Right lung (tissue), 5 donors: ENCODE results near the gene CAPN14. TPM values are rescaled to one million over a fixed set of nuclear protein-coding genes. Genes with fewer than 3 reads are reported as not detected.
A peak's percentile ranks its signal among the peaks of the same experiment; 100 is the strongest.

Experiments used
- DNase-seq, 2 donors: peaks; one replicate each; pipeline ENCODE4 v3.0.0-alpha.2; 2013
- polyA plus RNA-seq, 5 donors: library from polyadenylated mRNA; unstranded; fragments of 120-200 nt; gene quantifications; one replicate each; pipeline versions ENCODE4 v1.2.1 to v1.2.3, GENCODE V29; 2013; ENCODE audit warnings: inconsistent platforms in 1 of 5, low replicate concordance in 1 of 5; ENCODE audit not compliant: insufficient read length in 5 of 5, insufficient read depth in 1 of 5

Gene CAPN14
- polyA plus RNA-seq, 5 donors: 0.19 to 0.27 (median 0.26) TPM

- no peak for DNase-seq
These were observed 9.0 kb upstream of the CAPN14 start for GRCh38 chr2:31226266-31226665.

- DNase-seq: no peak
These were observed 6.4 kb upstream of the CAPN14 start for GRCh38 chr2:31223749-31224148.

- DNase-seq: no peak
These were observed 5.7 kb upstream of the CAPN14 start for GRCh38 chr2:31223026-31223425.

- no peak for DNase-seq
These were observed 4.8 kb upstream of the CAPN14 start for GRCh38 chr2:31222071-31222470.

DNA sequence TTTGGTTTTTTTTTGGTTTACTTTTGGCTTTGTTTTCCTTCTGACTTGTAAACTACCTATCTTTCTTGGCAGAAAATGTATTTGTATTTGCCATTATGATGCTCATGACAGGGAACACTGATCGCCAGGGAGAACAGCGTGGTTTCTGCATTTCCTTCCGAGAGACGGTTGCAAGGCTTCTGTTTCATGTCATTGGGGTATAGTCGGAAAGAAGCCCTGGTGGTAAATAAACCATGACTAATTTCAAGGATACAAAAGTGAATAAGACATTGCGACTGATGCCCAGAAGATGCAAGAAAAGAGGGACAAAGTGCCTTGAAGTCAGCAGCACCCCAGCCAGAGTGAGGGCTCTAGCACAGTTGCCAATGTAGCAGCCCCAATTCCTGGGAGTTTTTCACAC is 4.2 kb upstream of the CAPN14 start:
- no peak for DNase-seq

DNA sequence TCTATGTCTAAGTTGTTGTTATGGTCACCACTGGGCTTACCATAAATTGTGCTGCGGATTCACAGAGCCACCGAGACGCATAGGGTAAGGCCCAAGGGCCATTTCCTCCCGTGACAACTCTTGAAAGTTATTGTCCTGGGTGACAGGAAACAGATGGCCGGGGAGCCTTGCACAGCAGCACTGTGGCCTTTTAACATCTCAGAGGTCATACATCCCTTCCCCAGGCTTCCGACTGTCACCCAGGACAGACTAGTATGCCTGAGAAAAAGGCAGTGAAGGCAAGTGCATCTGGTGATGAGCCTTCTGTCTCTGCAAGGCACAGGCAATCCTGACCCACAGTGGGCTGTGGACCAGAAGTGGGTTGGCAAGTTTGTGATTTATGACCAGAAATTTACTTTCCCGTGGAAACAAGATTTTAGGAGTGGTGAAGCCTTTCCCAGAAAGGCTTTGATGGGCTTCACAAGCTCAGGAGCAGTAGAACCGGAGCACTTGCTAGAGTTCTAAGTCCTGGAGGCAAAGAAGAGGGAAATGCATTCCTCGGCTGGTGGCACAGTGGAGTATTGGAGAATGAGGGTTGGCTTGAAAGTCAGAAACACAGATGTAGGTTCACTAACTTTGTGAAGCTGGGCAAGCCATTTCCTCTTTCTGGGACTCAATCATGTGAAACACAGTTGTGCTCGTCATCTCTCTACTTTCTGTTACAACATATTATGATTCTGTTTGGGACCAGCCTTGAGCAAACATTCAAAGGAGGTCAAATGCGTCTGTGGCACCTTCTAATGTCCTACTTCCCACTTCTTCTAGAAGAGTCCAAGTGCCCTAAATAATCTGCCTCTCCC is 2.0 kb upstream of the CAPN14 start:
- no peak for DNase-seq

GRCh38 chr2:31216734-31217133 is 581 bp downstream of the CAPN14 start:
- no peak for DNase-seq

DNA sequence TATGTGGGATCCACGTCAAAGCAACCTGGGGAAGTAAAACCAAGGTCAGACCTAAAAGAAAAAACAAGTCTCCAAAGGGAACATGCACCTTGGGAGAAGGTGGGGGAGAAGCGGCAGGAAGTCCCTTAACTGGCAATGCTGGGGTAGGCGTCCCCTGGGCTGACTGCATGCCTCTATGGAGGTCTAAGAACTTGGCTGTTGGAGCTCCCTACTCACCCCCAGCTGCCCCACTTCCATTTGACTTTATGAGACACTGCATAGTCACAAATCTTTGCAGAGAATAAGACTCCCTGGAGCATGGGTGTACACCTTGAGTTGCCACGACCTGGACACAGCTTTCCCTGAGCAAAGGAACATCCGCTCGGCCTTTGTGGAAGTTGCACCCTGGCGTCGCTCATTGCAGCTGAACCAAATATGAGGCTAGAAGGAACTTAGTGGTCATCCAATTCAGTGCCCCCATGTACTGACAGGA is 2.8 kb downstream of the CAPN14 start:
- DNase-seq: no peak

- DNase-seq: no peak
These were observed 3.5 kb downstream of the CAPN14 start for GRCh38 chr2:31213601-31214443.

- no peak for DNase-seq
These were observed 4.4 kb downstream of the CAPN14 start for GRCh38 chr2:31212659-31213600.

DNA sequence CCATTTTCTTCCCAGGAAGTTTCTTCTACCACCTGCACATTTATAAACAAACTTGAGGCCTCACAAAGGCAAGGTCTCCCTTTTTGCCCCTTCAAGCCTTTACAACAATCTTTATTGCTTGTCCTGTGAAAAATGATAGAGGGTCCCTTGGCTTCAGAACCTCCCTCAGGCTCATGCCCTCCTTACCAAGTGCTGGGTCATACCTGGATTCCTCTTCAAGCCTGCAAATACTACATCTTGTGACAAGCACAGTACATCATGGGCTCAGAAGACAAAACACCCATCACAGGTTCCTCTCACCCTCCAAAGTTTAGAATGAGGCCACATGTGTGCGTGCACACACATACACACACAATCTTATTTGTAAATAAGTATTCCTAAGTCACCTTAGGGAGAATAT is 9.1 kb downstream of the CAPN14 start:
- DNase-seq: no peak

DNA sequence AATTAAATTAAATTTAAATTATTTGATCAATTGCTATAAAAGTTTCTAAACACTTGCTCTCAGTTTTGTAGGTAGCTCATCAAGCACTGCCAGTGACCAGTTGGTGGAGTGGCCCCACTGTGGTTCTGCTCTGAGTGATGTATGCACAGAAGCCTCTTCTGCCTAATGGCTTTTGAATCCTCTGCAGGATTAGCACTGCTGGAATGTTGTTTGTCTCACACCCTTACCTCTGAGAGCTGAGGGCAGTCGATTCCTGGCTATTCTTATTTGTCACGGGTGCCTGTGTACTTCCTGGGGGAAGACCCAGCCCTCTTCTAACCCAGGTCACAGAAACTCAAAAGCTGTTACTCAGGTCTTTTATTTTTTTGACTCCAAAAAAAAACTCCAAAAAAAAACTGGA is 9.5 kb downstream of the CAPN14 start:
- no peak for DNase-seq

DNA sequence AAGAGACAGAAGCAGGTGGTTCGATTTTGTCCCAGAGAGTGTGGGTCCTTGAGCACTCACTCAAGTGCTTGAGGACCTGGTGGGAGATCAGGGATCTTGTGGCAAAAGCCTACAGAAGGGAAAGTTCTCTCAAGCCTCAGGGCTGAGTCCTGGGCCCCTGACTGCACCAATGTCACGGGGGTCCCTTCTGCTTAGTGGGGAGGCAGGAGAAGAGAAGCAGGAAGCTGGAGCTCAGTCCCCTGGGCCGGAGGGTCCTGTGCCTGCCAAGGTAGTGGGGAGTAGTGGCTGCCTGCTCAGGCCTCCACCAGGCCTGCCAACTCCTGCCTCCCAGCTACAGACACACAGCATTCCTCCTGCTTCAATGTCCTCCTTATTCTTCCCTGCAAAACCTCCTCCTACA is 11.7 kb downstream of the CAPN14 start:
- no peak for DNase-seq

DNA sequence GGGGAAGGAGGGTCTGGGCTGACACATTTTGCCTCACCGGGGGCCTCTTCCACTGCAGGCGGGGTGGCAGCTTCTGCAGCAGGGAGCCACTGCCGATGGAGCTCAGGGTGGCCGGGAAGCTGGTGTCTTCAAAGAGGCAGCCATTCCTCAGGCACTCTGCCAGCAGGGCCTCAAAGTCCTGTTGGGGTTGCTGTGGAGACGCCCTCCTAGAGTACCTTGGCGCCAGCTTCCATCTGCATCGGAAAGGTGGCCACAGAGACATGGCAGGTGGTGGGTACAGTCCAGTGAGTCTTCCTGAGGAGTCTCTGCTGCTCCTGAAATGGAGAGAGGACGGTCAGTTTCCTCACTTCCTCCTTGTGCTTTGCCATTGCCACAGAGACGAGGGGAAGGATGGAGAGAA is 12.1 kb downstream of the CAPN14 start:
- DNase-seq: no peak

DNA sequence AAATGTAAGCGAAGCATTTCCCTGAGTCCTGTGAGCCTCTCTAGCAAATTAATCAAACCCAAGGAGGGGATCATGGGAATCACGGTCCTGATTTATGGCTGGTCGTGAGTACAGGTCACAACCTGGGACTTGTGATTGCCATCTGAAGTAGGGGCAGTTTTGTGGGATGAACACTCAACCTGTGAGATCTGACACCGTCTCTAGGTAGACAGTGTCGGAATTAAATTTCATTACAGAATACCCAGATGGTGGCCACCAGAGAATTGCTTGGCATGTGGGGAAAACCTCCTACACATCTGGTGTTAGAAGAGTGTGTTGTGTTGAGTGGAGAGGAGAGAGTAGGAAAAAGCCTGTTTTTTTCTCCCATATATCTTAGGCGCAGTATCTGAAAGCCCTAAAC is 12.5 kb downstream of the CAPN14 start:
- no peak for DNase-seq

DNA sequence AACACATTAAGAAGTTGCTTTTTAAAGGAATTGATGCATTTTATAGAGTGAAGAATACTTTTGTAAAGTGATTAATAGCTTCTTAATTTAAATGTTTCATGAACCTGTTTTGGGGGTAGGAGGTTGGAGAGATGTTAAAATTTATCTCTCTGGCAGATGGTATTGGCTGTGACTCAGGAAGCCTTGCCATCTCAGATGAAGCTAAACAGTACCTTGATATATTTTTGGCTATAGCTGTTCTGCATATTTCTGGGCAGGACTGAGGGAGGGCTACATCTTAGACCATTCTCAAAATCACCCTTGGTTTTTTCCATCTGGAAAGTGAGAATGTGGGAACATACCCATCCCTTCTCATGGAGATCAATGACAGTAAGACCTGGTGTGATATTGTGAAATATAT is 13.4 kb downstream of the CAPN14 start:
- DNase-seq: no peak

GRCh38 chr2:31202833-31203232 is 14.5 kb downstream of the CAPN14 start:
- no peak for DNase-seq

GRCh38 chr2:31202041-31202440 is 15.3 kb downstream of the CAPN14 start:
- DNase-seq: peak in 1 of 2 donors; percentile 18

- no peak for DNase-seq
These were observed 16.3 kb downstream of the CAPN14 start for GRCh38 chr2:31200972-31201371.

DNA sequence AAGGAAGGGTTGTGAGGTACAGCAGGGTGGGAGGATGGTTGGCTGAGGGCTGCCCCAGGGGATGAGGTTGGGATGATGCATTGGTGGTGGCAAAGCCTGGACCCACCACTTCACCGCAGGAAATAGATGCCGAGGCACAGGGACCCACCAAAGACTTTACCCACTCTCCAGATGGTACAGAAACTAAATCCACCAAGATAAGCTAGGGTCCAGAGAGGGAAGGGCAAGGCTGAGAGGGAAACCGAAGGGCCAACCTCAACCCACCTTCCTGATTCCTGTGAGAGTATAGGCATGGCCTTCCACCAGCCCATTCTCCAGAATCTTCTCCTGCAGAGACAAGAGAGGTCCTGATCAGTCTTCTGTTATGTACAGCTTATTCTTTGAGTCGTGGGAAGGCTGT is 18.1 kb downstream of the CAPN14 start:
- no peak for DNase-seq

DNA sequence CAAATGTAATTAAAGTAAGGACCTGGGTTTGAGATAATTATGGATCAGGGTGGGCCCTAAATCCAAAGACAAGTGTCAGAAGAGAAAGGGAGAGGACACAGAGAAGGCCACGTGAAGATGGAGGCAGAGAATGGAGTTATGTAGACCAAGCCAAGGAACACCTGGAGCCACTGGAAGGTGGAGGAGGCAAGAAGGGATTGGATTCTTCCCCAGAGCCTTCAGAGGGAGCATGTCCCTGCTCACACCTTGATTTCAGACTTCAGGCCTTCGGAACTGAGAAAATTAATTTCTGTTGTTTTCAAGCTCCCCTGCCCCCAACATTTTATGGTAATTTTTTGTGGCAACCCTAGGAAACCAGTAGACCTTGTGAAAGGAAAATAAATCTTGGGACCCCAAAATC is 19.6 kb downstream of the CAPN14 start:
- DNase-seq: no peak

GRCh38 chr2:31197166-31197565 is 20.1 kb downstream of the CAPN14 start:
- DNase-seq: no peak
